A673 (cell line): ENCODE measurements around the gene ANKRD13A.

Experiments used
- CTCF ChIP-seq: fragments of 300-800, 200-600 bp; sonication (generic); conservative IDR thresholded peaks from 2 replicates; pipeline ENCODE4 v1.5.1; 2017; ENCODE audit warnings: low read depth, mild to moderate bottlenecking, antibody characterized with exemption, low read length, moderate library complexity, mixed read lengths
- EZH2 ChIP-seq: fragments of 200-600 bp; sonication (generic); IDR thresholded peaks from 2 replicates; pipeline ENCODE4 v1.6.1; 2017; ENCODE audit warnings: borderline replicate concordance, low read depth, mild to moderate bottlenecking, mixed read lengths, antibody characterized with exemption, low read length; ENCODE audit not compliant: poor library complexity, severe bottlenecking

- TF ChIP-seq CTCF (no peak), EZH2 (no peak)
Observed at GRCh38 chr12:109994401-109995175, 4.6 kb upstream of the ANKRD13A start.
